Hypothalamus (tissue), 51 donors: ENCODE measurements around the gene EEF2K.

Experiments
- DNase-seq, 51 donors: peaks; one replicate each; lab custom pipeline; 2025; lab: John Stamatoyannopoulos, UW

Gene EEF2K

GRCh38 chr16:22326369-22326652 lies 120.2 kb downstream of the EEF2K start:
- DNase-seq, result no peak

GRCh38 chr16:22326771-22327445 lies 120.8 kb downstream of the EEF2K start:
- no peak for DNase-seq

- no peak for DNase-seq
These were observed 121.3 kb downstream of the EEF2K start for GRCh38 chr16:22327446-22327775.

GRCh38 chr16:22328081-22328725 lies 122.1 kb downstream of the EEF2K start:
- DNase-seq, result no peak

- DNase-seq, result no peak
These were observed 123.2 kb downstream of the EEF2K start for GRCh38 chr16:22329199-22329695.

GRCh38 chr16:22330326-22330725 lies 124.2 kb downstream of the EEF2K start:
- DNase-seq, result no peak

- DNase-seq, result no peak
These were observed 127.4 kb downstream of the EEF2K start for GRCh38 chr16:22333457-22333994.

- no peak for DNase-seq
These were observed 129.7 kb downstream of the EEF2K start for GRCh38 chr16:22335668-22336246.

- no peak for DNase-seq
These were observed 130.5 kb downstream of the EEF2K start for GRCh38 chr16:22336581-22336980.

GRCh38 chr16:22337045-22337444 lies 131.0 kb downstream of the EEF2K start:
- DNase-seq, result no peak

GRCh38 chr16:22337849-22338635 lies 132.0 kb downstream of the EEF2K start:
- DNase-seq, result no peak
